Vagina (tissue), 2 donors: Measurements from ENCODE around the gene LRRC3. TPM values are rescaled to one million over a fixed set of nuclear protein-coding genes. Genes with fewer than 3 reads are reported as not detected.

Experiments used
- DNase-seq, 2 donors: peaks; one replicate each; pipeline ENCODE4 v3.0.0-alpha.2; 2017; ENCODE audit errors: extremely low spot score in 2 of 2
- H3K27ac ChIP-seq: fragments of 200-600 bp; sonication (generic); one replicate; pipeline ENCODE4 v1.5.1; 2019
- H3K27me3 ChIP-seq: fragments of 200-600 bp; sonication (generic); one replicate; pipeline ENCODE4 v1.5.1; 2019
- H3K36me3 ChIP-seq, 2 donors: fragments of 200-600 bp; sonication (generic); one replicate each; pipeline ENCODE4 v1.5.1; 2017 to 2019
- H3K4me1 ChIP-seq: fragments of 200-600 bp; sonication (generic); one replicate; pipeline ENCODE4 v1.5.1; 2019
- H3K4me3 ChIP-seq, 2 donors: fragments of 200-600 bp; sonication (generic); 1 replicate in 1 of 2; 2 replicates in 1 of 2; pipeline ENCODE4 v1.5.1; 2016 to 2019
- H3K9me3 ChIP-seq: fragments of 200-600 bp; sonication (generic); one replicate; pipeline ENCODE4 v1.5.1; 2019
- CTCF ChIP-seq, 3 experiments: fragments of 450-650 bp in 2 of 3; fragments of 200-600 bp in 1 of 3; sonication (generic) in 1 of 3; IDR thresholded peaks; one replicate each; pipeline ENCODE4 v1.5.1; 2017 to 2019; ENCODE audit warnings: antibody characterized with exemption in 3 of 3, mild to moderate bottlenecking in 2 of 3, moderate library complexity in 2 of 3
- POLR2A ChIP-seq, 2 donors: fragments of 450-650 bp; IDR thresholded peaks; one replicate each; pipeline ENCODE4 v1.6.1; 2017; ENCODE audit warnings: antibody characterized with exemption in 2 of 2, mild to moderate bottlenecking in 2 of 2, moderate library complexity in 2 of 2
- POLR2AphosphoS5 ChIP-seq, 2 donors: sonication (generic); formaldehyde crosslinking; IDR thresholded peaks; one replicate each; pipeline ENCODE4 v1.9.0; 2017; ENCODE audit warnings: antibody characterized with exemption in 2 of 2, mild to moderate bottlenecking in 2 of 2, low read depth in 1 of 2; ENCODE audit not compliant: insufficient read depth in 1 of 2
- intact Hi-C: fragments of 100-400 bp; cut with DNase I; formaldehyde crosslinking; loops from one replicate; pipeline ENCODE4 v1.15.1; 2023
- total RNA-seq: library from RNA; depleted of rRNA; stranded (reverse); fragments of >200 nt; gene quantifications from one replicate; pipeline ENCODE4 v1.2.3, GENCODE V29; 2016

The LRRC3 gene
- total RNA-seq, 1 donor from 2014 or later: 2.5 TPM

- DNase-seq: no peak
- Histone ChIP-seq H3K27ac (no peak overlapping the region), H3K9me3 (no peaks in the 10 kb centered on the region), H3K27me3 (no peaks in the 10 kb centered on the region), H3K36me3 (no peaks in the 10 kb centered on the region), H3K4me3 (peak overlapping the region; percentile 75 to 83), H3K4me1 (peaks cover 9% of the 10 kb centered on the region)
- TF ChIP-seq POLR2AphosphoS5 (IDR thresholded peaks at IDR 0.05; ENCODE audit: insufficient read depth in 1 of 2, low read depth in 1 of 2) (no peak), POLR2A (IDR thresholded peaks at IDR 0.05) (no peak), CTCF (IDR thresholded peaks at IDR 0.05) (no peak)
- intact Hi-C loops: loop anchor here (10.0 kb wide), 1 partner anchor 128 kb away; the partner anchor contains the start of gene KRTAP10-5
These were observed 1.1 kb downstream of the LRRC3 start for GRCh38 chr21:44456214-44456914.

- Histone ChIP-seq H3K4me3 (no peak overlapping the region), H3K9me3 (no peaks in the 10 kb centered on the region), H3K36me3 (no peaks in the 10 kb centered on the region), H3K27me3 (no peaks in the 10 kb centered on the region), H3K27ac (no peak overlapping the region), H3K4me1 (peaks cover 9% of the 10 kb centered on the region)
- no peak for DNase-seq
- intact Hi-C loops: loop anchor here (10.0 kb wide), 1 partner anchor 128 kb away; the partner anchor contains the start of gene KRTAP10-5
- no peak for TF ChIP-seq POLR2AphosphoS5 (IDR thresholded peaks at IDR 0.05; ENCODE audit: insufficient read depth in 1 of 2, low read depth in 1 of 2)
- TF ChIP-seq CTCF (IDR thresholded peaks at IDR 0.05): no peak
- no peak for TF ChIP-seq POLR2A (IDR thresholded peaks at IDR 0.05)
These were observed 1.8 kb downstream of the LRRC3 start for GRCh38 chr21:44456915-44457736.

- H3K4me3 ChIP-seq: no peak overlapping the region
- no peaks in the 10 kb centered on the region for H3K27me3 ChIP-seq
- no peaks in the 10 kb centered on the region for H3K9me3 ChIP-seq
- no peaks in the 10 kb centered on the region for H3K36me3 ChIP-seq
- DNase-seq: no peak
- intact Hi-C loops: loop anchor here (10.0 kb wide), 1 partner anchor 126 kb away; the partner anchor contains the start of gene KRTAP10-5
- no peak overlapping the region for H3K27ac ChIP-seq
- TF ChIP-seq CTCF (IDR thresholded peaks at IDR 0.05) (no peak), POLR2AphosphoS5 (IDR thresholded peaks at IDR 0.05; ENCODE audit: insufficient read depth in 1 of 2, low read depth in 1 of 2) (no peak), POLR2A (IDR thresholded peaks at IDR 0.05) (no peak)
- peaks cover 9% of the 10 kb centered on the region for H3K4me1 ChIP-seq
These were observed 3.8 kb downstream of the LRRC3 start for GRCh38 chr21:44458971-44459711.

- peaks cover 9% of the 10 kb centered on the region for H3K4me1 ChIP-seq
- H3K9me3 ChIP-seq: no peaks in the 10 kb centered on the region
- no peak for TF ChIP-seq POLR2AphosphoS5 (IDR thresholded peaks at IDR 0.05; ENCODE audit: insufficient read depth in 1 of 2, low read depth in 1 of 2)
- no peak for TF ChIP-seq CTCF (IDR thresholded peaks at IDR 0.05)
- no peak for TF ChIP-seq POLR2A (IDR thresholded peaks at IDR 0.05)
- H3K4me3 ChIP-seq: no peak overlapping the region
- H3K36me3 ChIP-seq: no peaks in the 10 kb centered on the region
- H3K27ac ChIP-seq: no peak overlapping the region
- no peaks in the 10 kb centered on the region for H3K27me3 ChIP-seq
- intact Hi-C loops: loop anchor here (10.0 kb wide), 1 partner anchor 125 kb away; the partner anchor contains the start of gene KRTAP10-5
- DNase-seq: no peak
These were observed 4.6 kb downstream of the LRRC3 start for GRCh38 chr21:44459712-44460440.
